ENCODE data around the gene PRKCZ. TPM values are rescaled to one million over a fixed set of nuclear protein-coding genes. Genes with fewer than 3 reads are reported as not detected.

PRKCZ gene
- total and polyA plus RNA-seq, 2 donors (not counting 1 experiment from before 2014, with no cell fraction given), result 1.6 to 2.0 TPM

DNA sequence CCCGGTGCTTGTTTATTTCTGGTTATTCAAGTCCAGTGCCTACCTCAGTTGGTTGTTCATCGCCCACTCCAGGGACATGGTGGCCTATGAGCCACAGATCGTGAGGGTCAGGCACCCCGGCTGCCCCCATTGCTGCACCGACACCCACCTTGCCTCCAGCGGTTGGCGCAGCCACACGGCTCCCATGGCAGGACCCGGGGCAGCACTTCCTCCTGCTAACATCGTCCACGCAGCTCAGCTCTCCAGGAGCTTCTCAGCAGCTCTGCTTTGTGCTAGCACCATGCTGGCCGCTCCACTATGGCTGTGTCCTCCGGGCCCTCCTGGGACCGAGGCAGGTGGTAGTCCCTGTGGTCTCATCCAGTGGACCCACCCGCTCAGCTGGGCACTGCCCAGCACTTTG, 13.9 kb upstream of the PRKCZ start:
- TF ChIP-seq, protein P1, sequence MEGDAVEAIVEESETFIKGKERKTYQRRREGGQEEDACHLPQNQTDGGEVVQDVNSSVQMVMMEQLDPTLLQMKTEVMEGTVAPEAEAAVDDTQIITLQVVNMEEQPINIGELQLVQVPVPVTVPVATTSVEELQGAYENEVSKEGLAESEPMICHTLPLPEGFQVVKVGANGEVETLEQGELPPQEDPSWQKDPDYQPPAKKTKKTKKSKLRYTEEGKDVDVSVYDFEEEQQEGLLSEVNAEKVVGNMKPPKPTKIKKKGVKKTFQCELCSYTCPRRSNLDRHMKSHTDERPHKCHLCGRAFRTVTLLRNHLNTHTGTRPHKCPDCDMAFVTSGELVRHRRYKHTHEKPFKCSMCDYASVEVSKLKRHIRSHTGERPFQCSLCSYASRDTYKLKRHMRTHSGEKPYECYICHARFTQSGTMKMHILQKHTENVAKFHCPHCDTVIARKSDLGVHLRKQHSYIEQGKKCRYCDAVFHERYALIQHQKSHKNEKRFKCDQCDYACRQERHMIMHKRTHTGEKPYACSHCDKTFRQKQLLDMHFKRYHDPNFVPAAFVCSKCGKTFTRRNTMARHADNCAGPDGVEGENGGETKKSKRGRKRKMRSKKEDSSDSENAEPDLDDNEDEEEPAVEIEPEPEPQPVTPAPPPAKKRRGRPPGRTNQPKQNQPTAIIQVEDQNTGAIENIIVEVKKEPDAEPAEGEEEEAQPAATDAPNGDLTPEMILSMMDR (conservative IDR thresholded peaks at IDR 0.05 in 1 of 2, IDR thresholded peaks at IDR 0.05 in 1 of 2; ENCODE audit: low read depth in 1 of 2, low read length in 2 of 2), result no peak
- no peak for TF ChIP-seq EZH2 (IDR thresholded peaks at IDR 0.05; ENCODE audit: low read length, missing control alignments)
- no peak overlapping the region for H3K4me3 ChIP-seq (replicated peaks in 1 of 4; ENCODE audit: control extremely low read depth in 1 of 4, insufficient read depth in 1 of 4, low read depth in 3 of 4, low read length in 4 of 4)
- no peak overlapping the region for H3K9ac ChIP-seq (ENCODE audit: insufficient read depth, low read length)
- H2AFZ ChIP-seq (ENCODE audit: low read length), result no peak overlapping the region
- H3K4me1 ChIP-seq (ENCODE audit: control insufficient read depth, extremely low read depth, insufficient read depth, low read length), result no peaks in the 10 kb centered on the region
- H3K9me3 ChIP-seq (ENCODE audit: control insufficient read depth, insufficient read depth, low read depth, low read length), result no peaks in the 10 kb centered on the region
- no peaks in the 10 kb centered on the region for H3K27me3 ChIP-seq (ENCODE audit: control insufficient read depth, insufficient read depth, low read length)
- no peak overlapping the region for H3K27ac ChIP-seq (ENCODE audit: insufficient read depth, low read length)
- no peak for DNase-seq (ENCODE audit: low read depth in 2 of 2)
- H3K36me3 ChIP-seq (ENCODE audit: control insufficient read depth, insufficient read depth, low read length), result no peaks in the 10 kb centered on the region
- no peaks in the 10 kb centered on the region for H4K20me1 ChIP-seq (ENCODE audit: control insufficient read depth, extremely low read depth, insufficient read depth, low read length)
- H3K79me2 ChIP-seq (ENCODE audit: control insufficient read depth, insufficient read depth, low read length), result no peaks in the 10 kb centered on the region
- H3K4me2 ChIP-seq (ENCODE audit: extremely low read depth, insufficient read depth, low read length), result no peak overlapping the region

GRCh38 chr1:2037314-2037979, 12.8 kb upstream of the PRKCZ start:
- no peak overlapping the region for H3K4me3 ChIP-seq (replicated peaks in 1 of 4; ENCODE audit: control extremely low read depth in 1 of 4, insufficient read depth in 1 of 4, low read depth in 3 of 4, low read length in 4 of 4)
- no peaks in the 10 kb centered on the region for H4K20me1 ChIP-seq (ENCODE audit: control insufficient read depth, extremely low read depth, insufficient read depth, low read length)
- H3K9me3 ChIP-seq (ENCODE audit: control insufficient read depth, insufficient read depth, low read depth, low read length), result no peaks in the 10 kb centered on the region
- H3K9ac ChIP-seq (ENCODE audit: insufficient read depth, low read length), result no peak overlapping the region
- H2AFZ ChIP-seq (ENCODE audit: low read length), result no peak overlapping the region
- H3K36me3 ChIP-seq (ENCODE audit: control insufficient read depth, insufficient read depth, low read length), result no peaks in the 10 kb centered on the region
- DNase-seq (ENCODE audit: low read depth in 2 of 2), result no peak
- no peaks in the 10 kb centered on the region for H3K27me3 ChIP-seq (ENCODE audit: control insufficient read depth, insufficient read depth, low read length)
- H3K79me2 ChIP-seq (ENCODE audit: control insufficient read depth, insufficient read depth, low read length), result no peaks in the 10 kb centered on the region
- no peak overlapping the region for H3K4me2 ChIP-seq (ENCODE audit: extremely low read depth, insufficient read depth, low read length)
- no peaks in the 10 kb centered on the region for H3K4me1 ChIP-seq (ENCODE audit: control insufficient read depth, extremely low read depth, insufficient read depth, low read length)
- TF ChIP-seq EZH2 (IDR thresholded peaks at IDR 0.05; ENCODE audit: low read length, missing control alignments), result no peak
- TF ChIP-seq, protein P1 (conservative IDR thresholded peaks at IDR 0.05 in 1 of 2, IDR thresholded peaks at IDR 0.05 in 1 of 2; ENCODE audit: low read depth in 1 of 2, low read length in 2 of 2), result no peak
- no peak overlapping the region for H3K27ac ChIP-seq (ENCODE audit: insufficient read depth, low read length)

- H3K4me3 ChIP-seq (replicated peaks in 1 of 4; ENCODE audit: control extremely low read depth in 1 of 4, insufficient read depth in 1 of 4, low read depth in 3 of 4, low read length in 4 of 4), result no peak overlapping the region
- TF ChIP-seq, protein P1 (conservative IDR thresholded peaks at IDR 0.05 in 1 of 2, IDR thresholded peaks at IDR 0.05 in 1 of 2; ENCODE audit: low read depth in 1 of 2, low read length in 2 of 2), result no peak
- TF ChIP-seq EZH2 (IDR thresholded peaks at IDR 0.05; ENCODE audit: low read length, missing control alignments), result no peak
Measured at GRCh38 chr1:2038229-2038628, 12.0 kb upstream of the PRKCZ start.

More at GRCh38 chr1:2038229-2038628, 12.0 kb upstream of the PRKCZ start:
- H3K4me1 ChIP-seq (ENCODE audit: control insufficient read depth, extremely low read depth, insufficient read depth, low read length), result no peaks in the 10 kb centered on the region
- no peaks in the 10 kb centered on the region for H3K9me3 ChIP-seq (ENCODE audit: control insufficient read depth, insufficient read depth, low read depth, low read length)
- no peak overlapping the region for H3K4me2 ChIP-seq (ENCODE audit: extremely low read depth, insufficient read depth, low read length)
- no peak overlapping the region for H3K27ac ChIP-seq (ENCODE audit: insufficient read depth, low read length)
- H3K9ac ChIP-seq (ENCODE audit: insufficient read depth, low read length), result no peak overlapping the region
- H3K27me3 ChIP-seq (ENCODE audit: control insufficient read depth, insufficient read depth, low read length), result no peaks in the 10 kb centered on the region
- no peaks in the 10 kb centered on the region for H3K36me3 ChIP-seq (ENCODE audit: control insufficient read depth, insufficient read depth, low read length)
- H2AFZ ChIP-seq (ENCODE audit: low read length), result no peak overlapping the region
- no peaks in the 10 kb centered on the region for H3K79me2 ChIP-seq (ENCODE audit: control insufficient read depth, insufficient read depth, low read length)
- H4K20me1 ChIP-seq (ENCODE audit: control insufficient read depth, extremely low read depth, insufficient read depth, low read length), result no peaks in the 10 kb centered on the region
- DNase-seq (ENCODE audit: low read depth in 2 of 2), result no peak
